BLaER1 (cell line): ENCODE data around the gene SULT1A1.
"Not testable (repeated sequence)": the region's sequence is repeated elsewhere in the genome, so short reads cannot be mapped to it uniquely, and the experiment has no call there.

Experiments
- H3K27ac ChIP-seq: shearing (Covaris generic); formaldehyde crosslinking; 2 replicates; pipeline ENCODE4 v1.8.1; 2022
- H3K27me3 ChIP-seq: shearing (Covaris generic); formaldehyde crosslinking; 2 replicates; pipeline ENCODE4 v1.8.1; 2022
- H3K36me3 ChIP-seq: shearing (Covaris generic); formaldehyde crosslinking; 2 replicates; pipeline ENCODE4 v1.8.1; 2022
- H3K4me1 ChIP-seq: shearing (Covaris generic); formaldehyde crosslinking; 2 replicates; pipeline ENCODE4 v1.8.1; 2022
- H3K4me2 ChIP-seq: shearing (Covaris generic); formaldehyde crosslinking; 2 replicates; pipeline ENCODE4 v1.8.1; 2022
- H3K4me3 ChIP-seq: shearing (Covaris generic); formaldehyde crosslinking; 2 replicates; pipeline ENCODE4 v1.8.1; 2022
- H3K9ac ChIP-seq: shearing (Covaris generic); formaldehyde crosslinking; 2 replicates; pipeline ENCODE4 v1.8.1; 2022
- H3K9me3 ChIP-seq: shearing (Covaris generic); formaldehyde crosslinking; 2 replicates; pipeline ENCODE4 v1.8.1; 2022
- H4K20me1 ChIP-seq: shearing (Covaris generic); formaldehyde crosslinking; 2 replicates; pipeline ENCODE4 v1.8.1; 2022
- Cebpa-rat ChIP-seq: shearing (Covaris generic); IDR thresholded peaks from 2 replicates; pipeline ENCODE4 v1.8.1; 2022

SULT1A1 gene

GRCh38 chr16:28569968-28570752 lies 39.7 kb downstream of the SULT1A1 start:
- peaks cover 62% of the 10 kb centered on the region for H3K36me3 ChIP-seq
- peaks cover 32% of the 10 kb centered on the region for H4K20me1 ChIP-seq
- no peak overlapping the region for H3K9ac ChIP-seq
- H3K4me2 ChIP-seq = no peak overlapping the region
- no peak overlapping the region for H3K4me3 ChIP-seq
- TF ChIP-seq Cebpa-rat = no peak
- H3K4me1 ChIP-seq = peaks cover 22% of the 10 kb centered on the region
- H3K9me3 ChIP-seq = peaks cover 34% of the 10 kb centered on the region
- no peak overlapping the region for H3K27ac ChIP-seq
- H3K27me3 ChIP-seq = no peaks in the 10 kb centered on the region

GRCh38 chr16:28569021-28569420 lies 40.8 kb downstream of the SULT1A1 start:
- Histone ChIP-seq H3K27ac (no peak overlapping the region), H3K4me2 (no peak overlapping the region), H3K36me3 (peaks cover 59% of the 10 kb centered on the region), H3K4me1 (peaks cover 22% of the 10 kb centered on the region), H4K20me1 (peaks cover 25% of the 10 kb centered on the region), H3K4me3 (no peak overlapping the region), H3K9me3 (peaks cover 37% of the 10 kb centered on the region), H3K9ac (no peak overlapping the region), H3K27me3 (no peaks in the 10 kb centered on the region)
- TF ChIP-seq Cebpa-rat = no peak

- Histone ChIP-seq H3K9me3 (peaks cover 37% of the 10 kb centered on the region), H3K27me3 (no peaks in the 10 kb centered on the region), H3K36me3 (peaks cover 56% of the 10 kb centered on the region), H3K4me1 (peaks cover 9% of the 10 kb centered on the region), H3K4me3 (no peak overlapping the region), H3K4me2 (no peak overlapping the region), H3K9ac (no peak overlapping the region), H4K20me1 (peaks cover 23% of the 10 kb centered on the region), H3K27ac (no peak overlapping the region)
- no peak for TF ChIP-seq Cebpa-rat
Observed at GRCh38 chr16:28567292-28567691, 42.6 kb downstream of the SULT1A1 start.

GRCh38 chr16:28566233-28566925 lies 43.5 kb downstream of the SULT1A1 start:
- H4K20me1 ChIP-seq = peaks cover 28% of the 10 kb centered on the region
- H3K27ac ChIP-seq, H3K9ac ChIP-seq, H3K27me3 ChIP-seq, H3K4me2 ChIP-seq, H3K4me3 ChIP-seq, H3K4me1 ChIP-seq: not testable (repeated sequence)
- H3K36me3 ChIP-seq = peaks cover 60% of the 10 kb centered on the region
- H3K9me3 ChIP-seq = peaks cover 37% of the 10 kb centered on the region

- Histone ChIP-seq H3K4me2 (no peak overlapping the region), H3K4me3 (no peak overlapping the region), H3K27me3 (no peaks in the 10 kb centered on the region), H3K9me3 (peaks cover 48% of the 10 kb centered on the region), H3K36me3 (peaks cover 60% of the 10 kb centered on the region), H3K27ac (no peak overlapping the region), H4K20me1 (peaks cover 18% of the 10 kb centered on the region), H3K4me1 (peaks cover 7% of the 10 kb centered on the region; the same call in 1 of the 2 replicates), H3K9ac (no peak overlapping the region)
- TF ChIP-seq Cebpa-rat = no peak
Observed at GRCh38 chr16:28563218-28563617, 46.6 kb downstream of the SULT1A1 start.

GRCh38 chr16:28562199-28562598 lies 47.6 kb downstream of the SULT1A1 start:
- no peak overlapping the region for H3K4me2 ChIP-seq
- peaks cover 18% of the 10 kb centered on the region for H4K20me1 ChIP-seq
- H3K4me3 ChIP-seq = no peak overlapping the region
- H3K9me3 ChIP-seq = peaks cover 38% of the 10 kb centered on the region
- H3K4me1 ChIP-seq = peaks cover 8% of the 10 kb centered on the region
- no peak overlapping the region for H3K9ac ChIP-seq
- TF ChIP-seq Cebpa-rat = no peak
- no peak overlapping the region for H3K27ac ChIP-seq
- H3K36me3 ChIP-seq = peaks cover 63% of the 10 kb centered on the region
- H3K27me3 ChIP-seq = no peaks in the 10 kb centered on the region

- Histone ChIP-seq H3K9ac (no peak overlapping the region), H3K27me3 (no peaks in the 10 kb centered on the region), H3K27ac (no peak overlapping the region), H3K36me3 (peaks cover 63% of the 10 kb centered on the region), H3K4me2 (no peak overlapping the region), H3K9me3 (peaks cover 33% of the 10 kb centered on the region), H4K20me1 (peaks cover 18% of the 10 kb centered on the region), H3K4me3 (no peak overlapping the region), H3K4me1 (peaks cover 13% of the 10 kb centered on the region)
- no peak for TF ChIP-seq Cebpa-rat
Observed at GRCh38 chr16:28561557-28562187, 48.2 kb downstream of the SULT1A1 start.

- H3K36me3 ChIP-seq = peaks cover 52% of the 10 kb centered on the region
- no peaks in the 10 kb centered on the region for H3K27me3 ChIP-seq
- peaks cover 28% of the 10 kb centered on the region for H3K4me1 ChIP-seq
- H4K20me1 ChIP-seq = peaks cover 16% of the 10 kb centered on the region
- no peak overlapping the region for H3K4me3 ChIP-seq
- H3K27ac ChIP-seq = no peak overlapping the region
- peaks cover 14% of the 10 kb centered on the region for H3K9me3 ChIP-seq
- TF ChIP-seq Cebpa-rat = no peak
- H3K9ac ChIP-seq = no peak overlapping the region
- H3K4me2 ChIP-seq = no peak overlapping the region
Observed at GRCh38 chr16:28558456-28558855, 51.4 kb downstream of the SULT1A1 start.

- Histone ChIP-seq H3K4me1 (peaks cover 33% of the 10 kb centered on the region), H3K4me3 (no peak overlapping the region), H3K27me3 (no peaks in the 10 kb centered on the region), H3K4me2 (no peak overlapping the region), H4K20me1 (peaks cover under 1% of the 10 kb centered on the region; the same call in 1 of the 2 replicates), H3K9me3 (peaks cover 14% of the 10 kb centered on the region), H3K36me3 (peaks cover 45% of the 10 kb centered on the region), H3K27ac (no peak overlapping the region), H3K9ac (no peak overlapping the region)
- TF ChIP-seq Cebpa-rat = no peak
Observed at GRCh38 chr16:28556914-28557320, 52.9 kb downstream of the SULT1A1 start.

GRCh38 chr16:28555561-28555960 lies 54.3 kb downstream of the SULT1A1 start:
- no peak overlapping the region for H3K27ac ChIP-seq
- H3K9ac ChIP-seq = no peak overlapping the region
- H3K36me3 ChIP-seq = peaks cover 44% of the 10 kb centered on the region
- H3K9me3 ChIP-seq = peaks cover 14% of the 10 kb centered on the region
- H3K4me3 ChIP-seq = no peak overlapping the region
- no peaks in the 10 kb centered on the region for H4K20me1 ChIP-seq
- H3K4me2 ChIP-seq = peak overlapping the region; percentile 93; the same call in 1 of the 2 replicates
- peaks cover 33% of the 10 kb centered on the region for H3K4me1 ChIP-seq
- H3K27me3 ChIP-seq = no peaks in the 10 kb centered on the region
- no peak for TF ChIP-seq Cebpa-rat
